ENCODE results near the gene ACTN3. TPM values are rescaled to one million over a fixed set of nuclear protein-coding genes. Genes with fewer than 3 reads are reported as not detected.
"Not testable (repeated sequence)": the region's sequence is repeated elsewhere in the genome, so short reads cannot be mapped to it uniquely, and the experiment has no call there.

The ACTN3 gene
- total RNA-seq, 1 experiment from 2014 or later = 36.9 TPM

DNA sequence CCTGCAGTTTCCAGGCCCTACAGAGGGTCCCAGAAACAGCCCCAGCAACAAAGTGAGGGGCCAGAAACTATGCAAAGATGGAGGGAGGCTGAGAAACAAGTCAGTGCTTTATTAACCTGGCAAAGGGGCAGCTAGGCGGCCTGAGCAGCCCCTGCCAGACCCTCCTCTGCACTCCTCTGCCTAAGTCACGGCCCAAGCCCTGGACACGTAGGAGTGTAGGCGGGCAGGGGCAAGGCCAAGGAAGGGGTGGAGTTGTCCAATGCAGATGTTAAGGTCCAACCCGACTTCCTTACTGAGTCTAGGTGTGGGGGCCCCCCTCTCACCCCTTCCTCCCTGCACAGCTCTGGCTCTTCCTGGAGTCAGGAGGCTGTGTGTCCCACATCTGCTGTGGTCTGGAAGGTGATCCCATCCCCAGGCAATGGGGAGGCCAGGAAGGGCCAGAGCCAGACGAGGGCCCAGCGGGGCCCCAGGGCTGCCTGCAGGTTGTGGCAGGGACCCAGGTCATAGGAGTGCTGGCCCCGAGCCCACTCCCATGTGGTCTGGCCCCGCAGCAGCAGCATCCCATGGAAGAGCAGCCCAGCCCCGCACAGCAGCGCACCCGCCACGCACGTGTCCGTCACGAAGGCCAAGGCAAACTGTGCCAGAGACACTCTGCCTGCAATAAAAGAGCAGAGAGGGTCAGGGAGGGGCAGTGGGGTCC lies 7.4 kb upstream of the ACTN3 start:
- peak; percentile 58 for DNase-seq
- Histone ChIP-seq H3K36me3 (replicated peaks; ENCODE audit: control insufficient read depth, insufficient read depth, low read length) (peaks cover 4% of the 10 kb centered on the region), H3K27me3 (ENCODE audit: control insufficient read depth, insufficient read depth, low read length) (no peaks in the 10 kb centered on the region), H3K4me3 (ENCODE audit: insufficient read depth, low read depth, low read length) (no peak overlapping the region)

DNA sequence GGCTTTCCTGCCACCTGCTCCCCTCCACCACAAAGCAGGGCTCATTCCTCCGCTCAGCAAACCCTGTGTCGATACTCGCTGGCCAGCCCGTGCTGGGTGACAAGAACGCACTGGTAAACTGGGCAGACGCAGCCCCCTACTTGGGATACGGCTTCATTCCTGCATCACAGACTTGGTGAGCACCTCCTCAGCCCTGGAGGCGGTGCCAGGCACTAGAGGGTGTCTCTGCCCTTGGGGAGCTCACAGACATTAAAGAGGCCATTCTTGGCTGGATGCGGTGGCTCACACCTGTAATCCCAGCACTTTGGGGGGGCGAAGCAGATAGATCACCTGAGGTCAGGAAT lies 6.9 kb upstream of the ACTN3 start:
- peak; percentile 51 for DNase-seq
- H3K36me3 ChIP-seq (replicated peaks; ENCODE audit: control insufficient read depth, insufficient read depth, low read length) = peaks cover 4% of the 10 kb centered on the region
- H3K4me3 ChIP-seq (ENCODE audit: insufficient read depth, low read depth, low read length) = no peak overlapping the region
- H3K27me3 ChIP-seq (ENCODE audit: control insufficient read depth, insufficient read depth, low read length) = no peaks in the 10 kb centered on the region

DNA sequence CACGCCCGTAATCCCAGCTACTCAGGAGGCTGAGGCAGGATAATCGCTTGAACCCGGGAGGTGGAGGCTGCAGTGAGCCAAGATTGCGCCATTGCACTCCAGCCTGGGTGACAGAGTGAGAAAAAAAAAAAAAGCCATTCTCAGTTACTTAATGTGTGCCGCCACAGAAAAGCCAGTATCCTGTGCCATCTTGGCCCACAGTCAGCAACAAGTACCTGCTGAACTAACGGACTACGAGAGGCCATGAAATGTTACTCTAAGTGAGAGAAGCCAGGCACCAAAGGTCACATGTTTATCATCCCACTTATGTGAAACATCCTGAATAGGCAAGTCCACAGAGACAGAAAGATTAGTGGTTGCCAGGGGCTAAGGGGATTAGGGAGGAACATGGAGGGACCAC lies 6.1 kb upstream of the ACTN3 start:
- DNase-seq; H3K27me3 ChIP-seq (ENCODE audit: control insufficient read depth, insufficient read depth, low read length); H3K4me3 ChIP-seq (ENCODE audit: insufficient read depth, low read depth, low read length); H3K36me3 ChIP-seq (replicated peaks; ENCODE audit: control insufficient read depth, insufficient read depth, low read length): not testable (repeated sequence)

DNA sequence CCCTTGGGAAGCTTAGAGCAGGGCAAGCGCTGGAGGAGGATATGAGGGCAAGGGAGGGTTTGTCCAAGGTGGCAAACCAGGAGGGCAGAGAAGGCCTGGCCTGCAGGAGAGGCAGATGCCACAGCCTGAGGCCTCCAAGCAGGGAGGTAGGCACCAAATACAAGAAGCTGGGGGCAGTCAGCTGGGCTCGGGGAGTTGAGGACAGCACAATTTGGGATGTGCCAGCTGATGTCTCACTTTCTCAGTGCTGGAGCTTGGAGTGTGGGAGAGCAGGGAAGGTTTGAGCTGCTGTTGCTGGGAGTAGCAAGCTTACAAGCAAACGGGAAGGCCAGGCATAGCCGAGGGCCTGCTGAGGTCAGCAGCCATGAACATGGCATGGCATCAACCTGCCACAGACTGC lies 4.8 kb upstream of the ACTN3 start:
- no peak overlapping the region for H3K4me3 ChIP-seq (ENCODE audit: insufficient read depth, low read depth, low read length)
- H3K27me3 ChIP-seq (ENCODE audit: control insufficient read depth, insufficient read depth, low read length) = no peaks in the 10 kb centered on the region
- peaks cover 4% of the 10 kb centered on the region for H3K36me3 ChIP-seq (replicated peaks; ENCODE audit: control insufficient read depth, insufficient read depth, low read length)
- no peak for DNase-seq

DNA sequence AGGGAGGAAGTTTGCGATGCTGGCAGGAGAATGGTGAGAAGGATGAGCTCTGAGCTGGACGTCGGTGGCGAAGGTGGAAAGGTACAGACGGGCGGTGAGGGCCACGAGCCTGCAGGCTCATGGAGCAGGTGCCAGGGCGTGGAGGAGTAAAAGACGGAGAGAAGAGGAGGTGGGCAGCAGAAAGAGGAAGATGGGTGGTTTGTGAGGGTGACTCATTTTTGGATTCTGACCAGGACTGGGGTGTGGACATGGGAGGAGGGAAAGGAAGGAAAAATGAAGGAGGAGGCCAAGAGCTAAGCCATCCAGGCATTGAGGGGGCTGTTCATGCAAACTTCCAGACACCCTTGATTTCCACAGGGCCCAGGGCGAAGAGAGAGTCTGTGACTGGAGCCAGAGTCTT lies 4.3 kb upstream of the ACTN3 start:
- Histone ChIP-seq H3K27me3 (ENCODE audit: control insufficient read depth, insufficient read depth, low read length) (no peaks in the 10 kb centered on the region), H3K36me3 (replicated peaks; ENCODE audit: control insufficient read depth, insufficient read depth, low read length) (peaks cover 4% of the 10 kb centered on the region), H3K4me3 (ENCODE audit: insufficient read depth, low read depth, low read length) (no peak overlapping the region)
- no peak for DNase-seq

DNA sequence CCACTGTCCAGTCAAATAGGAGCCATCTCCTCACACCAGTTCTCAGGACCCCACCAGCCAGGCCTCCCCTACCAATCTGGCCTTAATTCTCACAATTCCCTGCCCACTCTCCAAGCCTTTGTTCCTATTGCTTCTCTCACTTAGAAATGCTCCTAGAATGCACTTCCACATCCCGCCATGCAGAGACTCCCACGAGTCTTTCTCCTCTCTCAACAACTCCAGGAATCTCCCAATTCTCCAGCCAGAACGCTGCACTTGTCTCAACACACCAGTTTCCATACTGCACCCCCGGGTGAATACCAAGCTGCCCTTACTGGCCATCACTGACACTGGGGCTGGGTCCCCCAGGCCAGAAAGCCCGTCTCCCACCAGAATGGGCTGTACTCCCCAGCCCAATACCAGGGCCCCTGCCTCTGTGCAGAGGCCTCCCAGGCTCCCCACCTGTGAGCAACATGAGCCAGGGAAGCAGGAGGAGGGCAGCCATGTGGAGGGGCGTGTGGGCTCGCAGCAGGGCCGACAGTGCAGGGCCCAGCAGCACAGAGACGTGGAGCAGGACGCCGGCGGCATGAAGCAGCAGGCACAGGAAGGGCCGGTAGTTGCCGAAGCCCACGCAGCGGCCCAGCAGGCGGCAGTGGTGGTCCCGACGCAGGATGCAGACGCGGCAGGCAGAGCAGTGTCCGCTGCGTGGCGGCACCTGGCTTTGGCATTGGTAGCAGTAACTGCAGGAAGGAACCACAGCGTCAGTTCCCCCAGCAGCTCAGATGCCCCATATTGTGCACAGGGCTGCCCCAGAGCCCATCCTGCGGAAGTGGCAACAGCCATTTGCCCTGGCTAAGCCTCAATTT lies 3.2 kb upstream of the ACTN3 start:
- Histone ChIP-seq H3K27me3 (ENCODE audit: control insufficient read depth, insufficient read depth, low read length) (no peaks in the 10 kb centered on the region), H3K36me3 (replicated peaks; ENCODE audit: control insufficient read depth, insufficient read depth, low read length) (peaks cover 4% of the 10 kb centered on the region), H3K4me3 (ENCODE audit: insufficient read depth, low read depth, low read length) (no peak overlapping the region)
- DNase-seq = peak; percentile 80

DNA sequence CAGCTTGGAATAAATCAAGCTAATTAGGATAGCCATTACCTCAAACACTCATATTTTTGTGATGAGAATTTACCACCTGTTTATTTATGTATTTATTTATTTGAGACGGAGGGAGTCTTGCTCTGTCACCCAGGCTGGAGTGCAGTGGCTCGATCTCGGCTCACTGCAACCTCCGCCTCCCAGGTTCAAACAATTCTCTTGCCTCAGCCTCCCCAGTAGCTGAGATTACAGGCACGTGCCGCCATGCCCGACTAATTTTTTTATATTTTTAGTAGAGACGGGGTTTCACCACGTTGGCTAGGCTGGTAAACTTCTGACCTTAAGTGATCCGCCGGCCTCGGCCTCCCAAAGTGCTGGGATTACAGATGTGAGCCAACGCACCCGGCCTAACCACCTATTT lies 1.8 kb upstream of the ACTN3 start:
- not testable (repeated sequence) for H3K27me3 ChIP-seq (ENCODE audit: control insufficient read depth, insufficient read depth, low read length); DNase-seq; H3K36me3 ChIP-seq (replicated peaks; ENCODE audit: control insufficient read depth, insufficient read depth, low read length)
- H3K4me3 ChIP-seq (ENCODE audit: insufficient read depth, low read depth, low read length) = peak overlapping the region; percentile 65

DNA sequence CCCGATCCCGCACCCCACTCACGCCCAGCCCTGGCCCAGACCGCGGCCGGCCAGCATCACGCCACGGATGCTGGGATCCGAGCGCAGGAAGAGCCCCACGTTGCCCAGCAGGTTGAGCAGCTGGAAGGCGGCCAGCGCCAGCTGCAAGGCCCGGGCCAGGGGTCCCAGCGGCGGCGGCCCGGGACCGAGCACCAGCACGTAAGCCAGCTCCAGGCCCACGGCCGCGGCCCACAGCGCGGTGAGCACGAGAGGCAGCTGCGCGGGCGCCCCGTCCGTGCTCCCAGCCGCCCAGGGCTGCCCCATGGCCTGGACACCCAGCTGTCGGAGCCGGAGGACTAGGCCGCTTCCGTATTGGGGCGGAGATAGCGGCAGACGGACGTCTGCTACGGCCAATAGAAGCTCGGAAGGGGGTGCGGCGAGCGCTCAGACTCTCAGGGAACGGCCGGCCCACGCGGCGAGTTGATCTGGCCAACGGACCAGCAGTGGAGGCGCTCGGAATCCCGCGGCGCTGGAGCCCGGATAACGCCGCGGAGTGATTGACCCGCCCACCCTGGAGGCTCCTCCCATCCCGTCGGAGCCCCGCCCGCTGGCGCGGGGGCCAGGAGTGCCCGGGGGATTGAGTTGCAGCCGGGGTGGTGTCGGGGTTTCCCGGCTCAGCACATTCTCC lies 869 bp upstream of the ACTN3 start, which contains the start of gene ZDHHC24:
ZDHHC24 (minus strand) TSS at position 348 of the 667 bp plus-strand sequence; CDS start at position 303, 45 bp downstream.
- H3K36me3 ChIP-seq (replicated peaks; ENCODE audit: control insufficient read depth, insufficient read depth, low read length) = peaks cover 4% of the 10 kb centered on the region
- no peaks in the 10 kb centered on the region for H3K27me3 ChIP-seq (ENCODE audit: control insufficient read depth, insufficient read depth, low read length)
- DNase-seq = peak; percentile 99
- H3K4me3 ChIP-seq (ENCODE audit: insufficient read depth, low read depth, low read length) = peak within 1 kb of the TSS; percentile 65

DNA sequence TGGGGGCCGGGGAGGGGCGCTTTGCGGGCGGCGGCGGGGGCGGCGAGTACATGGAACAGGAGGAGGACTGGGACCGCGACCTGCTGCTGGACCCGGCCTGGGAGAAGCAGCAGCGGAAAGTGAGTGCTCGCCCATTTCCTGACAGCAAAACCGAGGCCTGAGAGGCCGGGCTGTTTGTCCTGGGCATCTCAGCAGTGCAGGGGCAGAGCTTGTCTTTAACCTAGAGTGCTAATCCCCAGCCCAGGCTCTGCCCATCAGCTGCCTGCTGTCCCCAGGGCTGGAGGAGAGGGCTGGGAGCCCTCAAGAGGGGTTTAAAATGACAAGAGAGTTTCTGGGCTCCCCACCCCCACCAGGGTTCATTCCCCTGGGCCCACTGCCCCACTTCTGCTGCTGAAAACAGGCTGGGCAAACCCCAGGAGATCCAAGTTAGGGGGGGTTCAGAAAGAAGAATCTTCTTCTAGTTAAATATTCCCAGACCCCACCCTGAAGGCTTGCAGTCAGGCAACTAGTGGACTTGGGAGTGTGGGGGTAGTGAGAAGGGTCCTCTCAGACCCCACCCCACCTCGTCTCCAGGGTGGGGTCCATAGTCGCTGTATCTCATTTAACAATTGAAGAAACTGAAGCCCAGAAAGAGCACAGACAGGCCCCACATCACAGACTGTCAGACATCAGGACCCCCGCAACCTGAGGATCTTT lies 411 bp downstream of the ACTN3 start:
- Histone ChIP-seq H3K4me3 (ENCODE audit: insufficient read depth, low read depth, low read length) (peak overlapping the region; percentile 65), H3K27me3 (ENCODE audit: control insufficient read depth, insufficient read depth, low read length) (no peaks in the 10 kb centered on the region), H3K36me3 (replicated peaks; ENCODE audit: control insufficient read depth, insufficient read depth, low read length) (peaks cover 1% of the 10 kb centered on the region)
- DNase-seq = peak; percentile 77

DNA sequence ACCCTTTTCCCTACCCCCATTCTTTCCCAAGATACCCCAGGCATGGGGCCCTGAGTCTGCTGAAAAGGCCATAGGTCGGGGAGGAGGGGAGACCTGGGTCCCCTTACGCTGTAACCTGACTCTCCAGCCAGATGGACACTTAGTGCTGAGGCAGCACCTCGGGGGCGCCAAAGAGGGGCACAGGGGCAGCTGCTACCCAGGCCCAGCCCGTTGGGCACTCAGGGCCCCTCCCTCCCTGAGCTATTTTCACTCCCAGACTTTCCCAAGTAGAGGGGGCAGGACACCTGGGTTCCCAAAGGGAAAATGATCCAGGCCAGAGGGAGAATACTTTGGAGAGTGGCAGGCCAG lies 933 bp downstream of the ACTN3 start:
- DNase-seq = peak; percentile 89
- H3K36me3 ChIP-seq (replicated peaks; ENCODE audit: control insufficient read depth, insufficient read depth, low read length) = peaks cover 1% of the 10 kb centered on the region; the same call in 1 of the 2 replicates
- peak overlapping the region; percentile 65 for H3K4me3 ChIP-seq (ENCODE audit: insufficient read depth, low read depth, low read length)
- H3K27me3 ChIP-seq (ENCODE audit: control insufficient read depth, insufficient read depth, low read length) = no peaks in the 10 kb centered on the region

DNA sequence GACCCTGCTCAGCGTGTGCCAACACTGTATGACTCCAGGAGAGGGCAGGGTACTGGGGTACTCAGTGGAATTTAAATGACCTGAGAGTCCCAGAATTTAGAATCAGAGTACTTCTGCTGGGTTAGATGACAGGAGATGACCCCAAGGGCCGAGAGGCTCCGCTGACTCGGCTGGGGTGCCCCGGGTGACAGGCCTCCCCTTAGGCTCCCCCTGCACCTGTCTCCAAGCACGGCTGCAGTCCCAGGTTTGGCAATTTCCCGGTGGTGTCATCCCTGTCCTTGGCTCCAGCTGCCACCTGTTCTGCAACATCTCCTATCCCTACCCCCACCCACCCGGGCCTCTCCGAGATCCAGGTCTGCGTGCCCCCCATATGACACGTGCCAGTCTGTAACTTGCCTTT lies 1.3 kb downstream of the ACTN3 start:
- no peaks in the 10 kb centered on the region for H3K27me3 ChIP-seq (ENCODE audit: control insufficient read depth, insufficient read depth, low read length)
- peaks cover 1% of the 10 kb centered on the region; the same call in 1 of the 2 replicates for H3K36me3 ChIP-seq (replicated peaks; ENCODE audit: control insufficient read depth, insufficient read depth, low read length)
- H3K4me3 ChIP-seq (ENCODE audit: insufficient read depth, low read depth, low read length) = no peak overlapping the region
- DNase-seq = no peak

DNA sequence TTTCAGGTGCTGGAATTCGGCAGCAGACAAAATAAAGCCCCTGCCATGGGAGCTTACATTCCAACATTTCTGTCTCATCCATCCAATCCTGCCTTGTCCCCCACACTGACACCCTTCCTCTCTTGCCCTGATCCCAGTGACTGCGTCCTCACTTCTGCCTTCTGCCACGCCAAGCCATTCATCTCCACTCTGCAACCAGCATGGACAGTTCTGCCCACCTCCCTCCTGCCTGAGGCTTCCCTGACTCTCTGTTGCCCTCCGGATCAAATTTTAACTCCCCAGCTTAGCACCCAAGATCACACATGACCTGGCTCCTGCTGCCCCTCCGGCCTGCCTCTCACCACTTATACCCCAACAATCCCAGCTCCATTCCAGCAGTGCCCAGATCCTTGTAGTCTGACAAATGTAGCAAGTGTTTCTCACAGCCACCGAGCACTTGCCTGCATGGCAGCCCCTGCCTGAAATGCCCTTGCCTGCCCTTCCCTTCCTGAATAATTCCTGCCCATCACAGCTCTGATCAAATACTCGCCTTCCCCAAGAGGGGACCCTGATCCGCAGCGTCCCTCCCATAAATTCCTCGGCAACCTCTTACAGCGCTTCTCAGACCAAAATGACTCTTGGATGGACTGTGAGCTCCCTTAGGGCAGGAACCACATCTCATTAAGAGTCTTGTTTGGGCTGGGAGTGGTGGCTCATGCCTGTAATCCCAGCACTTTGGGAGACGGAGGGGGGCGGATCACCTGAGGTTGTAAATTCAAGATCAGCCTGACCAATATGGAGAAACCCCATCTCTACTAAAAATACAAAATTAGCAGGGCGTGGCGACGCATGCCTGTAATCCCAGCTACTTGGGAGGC lies 2.3 kb downstream of the ACTN3 start:
- peaks cover 1% of the 10 kb centered on the region for H3K36me3 ChIP-seq (replicated peaks; ENCODE audit: control insufficient read depth, insufficient read depth, low read length)
- no peaks in the 10 kb centered on the region for H3K27me3 ChIP-seq (ENCODE audit: control insufficient read depth, insufficient read depth, low read length)
- H3K4me3 ChIP-seq (ENCODE audit: insufficient read depth, low read depth, low read length) = no peak overlapping the region
- DNase-seq = peak; percentile 41

DNA sequence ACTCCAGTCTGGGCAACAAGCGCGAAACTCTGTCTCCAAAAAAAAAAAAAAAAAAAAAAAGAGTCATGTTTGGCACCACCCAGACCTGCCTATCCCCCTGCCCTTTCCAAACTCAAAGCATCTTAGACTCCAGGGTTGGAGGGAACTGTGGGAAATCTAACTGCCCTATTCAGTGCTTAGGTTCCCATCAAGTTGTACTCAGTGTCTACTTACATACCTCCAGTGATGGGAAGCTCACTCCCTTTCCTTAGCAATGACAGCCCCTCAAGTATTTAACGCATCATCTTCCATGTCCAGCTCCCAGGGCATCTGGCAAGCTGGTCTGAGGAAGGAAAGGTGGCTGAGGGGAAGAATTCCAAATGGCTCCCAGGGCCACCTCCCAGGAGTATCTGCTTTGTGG lies 3.0 kb downstream of the ACTN3 start:
- H3K4me3 ChIP-seq (ENCODE audit: insufficient read depth, low read depth, low read length) = no peak overlapping the region
- no peak for DNase-seq
- H3K27me3 ChIP-seq (ENCODE audit: control insufficient read depth, insufficient read depth, low read length) = no peaks in the 10 kb centered on the region
- peaks cover 1% of the 10 kb centered on the region for H3K36me3 ChIP-seq (replicated peaks; ENCODE audit: control insufficient read depth, insufficient read depth, low read length)

DNA sequence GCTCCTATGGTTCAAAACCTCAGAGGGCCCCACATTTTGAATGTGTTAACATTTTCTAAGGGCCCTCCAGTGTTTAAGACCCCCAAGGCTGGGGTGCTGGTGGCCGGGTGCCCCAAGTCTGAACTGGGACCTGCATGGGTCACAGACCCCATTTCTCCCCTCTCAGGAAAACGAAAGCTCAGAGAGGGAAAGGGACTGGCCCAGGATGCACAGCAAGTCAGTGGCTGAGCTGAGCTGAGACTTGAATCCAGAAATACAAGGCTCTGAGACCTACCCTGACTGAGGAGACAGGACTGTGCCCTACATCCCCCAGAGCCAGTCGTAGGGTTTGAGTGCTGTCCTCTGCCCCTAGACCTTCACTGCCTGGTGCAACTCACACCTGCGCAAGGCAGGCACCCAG lies 4.2 kb downstream of the ACTN3 start:
- peaks cover 2% of the 10 kb centered on the region for H3K36me3 ChIP-seq (replicated peaks; ENCODE audit: control insufficient read depth, insufficient read depth, low read length)
- no peak for DNase-seq
- no peaks in the 10 kb centered on the region for H3K27me3 ChIP-seq (ENCODE audit: control insufficient read depth, insufficient read depth, low read length)

More for the DNA sequence above, 4.2 kb downstream of the ACTN3 start:
- no peak overlapping the region for H3K4me3 ChIP-seq (ENCODE audit: insufficient read depth, low read depth, low read length)

Data from H7 (cell line).